ENCODE measurements around the gene ATM.
A peak's percentile ranks its signal among the peaks of the same experiment; 100 is the strongest.

Gene ATM, protein sequence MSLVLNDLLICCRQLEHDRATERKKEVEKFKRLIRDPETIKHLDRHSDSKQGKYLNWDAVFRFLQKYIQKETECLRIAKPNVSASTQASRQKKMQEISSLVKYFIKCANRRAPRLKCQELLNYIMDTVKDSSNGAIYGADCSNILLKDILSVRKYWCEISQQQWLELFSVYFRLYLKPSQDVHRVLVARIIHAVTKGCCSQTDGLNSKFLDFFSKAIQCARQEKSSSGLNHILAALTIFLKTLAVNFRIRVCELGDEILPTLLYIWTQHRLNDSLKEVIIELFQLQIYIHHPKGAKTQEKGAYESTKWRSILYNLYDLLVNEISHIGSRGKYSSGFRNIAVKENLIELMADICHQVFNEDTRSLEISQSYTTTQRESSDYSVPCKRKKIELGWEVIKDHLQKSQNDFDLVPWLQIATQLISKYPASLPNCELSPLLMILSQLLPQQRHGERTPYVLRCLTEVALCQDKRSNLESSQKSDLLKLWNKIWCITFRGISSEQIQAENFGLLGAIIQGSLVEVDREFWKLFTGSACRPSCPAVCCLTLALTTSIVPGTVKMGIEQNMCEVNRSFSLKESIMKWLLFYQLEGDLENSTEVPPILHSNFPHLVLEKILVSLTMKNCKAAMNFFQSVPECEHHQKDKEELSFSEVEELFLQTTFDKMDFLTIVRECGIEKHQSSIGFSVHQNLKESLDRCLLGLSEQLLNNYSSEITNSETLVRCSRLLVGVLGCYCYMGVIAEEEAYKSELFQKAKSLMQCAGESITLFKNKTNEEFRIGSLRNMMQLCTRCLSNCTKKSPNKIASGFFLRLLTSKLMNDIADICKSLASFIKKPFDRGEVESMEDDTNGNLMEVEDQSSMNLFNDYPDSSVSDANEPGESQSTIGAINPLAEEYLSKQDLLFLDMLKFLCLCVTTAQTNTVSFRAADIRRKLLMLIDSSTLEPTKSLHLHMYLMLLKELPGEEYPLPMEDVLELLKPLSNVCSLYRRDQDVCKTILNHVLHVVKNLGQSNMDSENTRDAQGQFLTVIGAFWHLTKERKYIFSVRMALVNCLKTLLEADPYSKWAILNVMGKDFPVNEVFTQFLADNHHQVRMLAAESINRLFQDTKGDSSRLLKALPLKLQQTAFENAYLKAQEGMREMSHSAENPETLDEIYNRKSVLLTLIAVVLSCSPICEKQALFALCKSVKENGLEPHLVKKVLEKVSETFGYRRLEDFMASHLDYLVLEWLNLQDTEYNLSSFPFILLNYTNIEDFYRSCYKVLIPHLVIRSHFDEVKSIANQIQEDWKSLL (N-terminal part only)

DNA sequence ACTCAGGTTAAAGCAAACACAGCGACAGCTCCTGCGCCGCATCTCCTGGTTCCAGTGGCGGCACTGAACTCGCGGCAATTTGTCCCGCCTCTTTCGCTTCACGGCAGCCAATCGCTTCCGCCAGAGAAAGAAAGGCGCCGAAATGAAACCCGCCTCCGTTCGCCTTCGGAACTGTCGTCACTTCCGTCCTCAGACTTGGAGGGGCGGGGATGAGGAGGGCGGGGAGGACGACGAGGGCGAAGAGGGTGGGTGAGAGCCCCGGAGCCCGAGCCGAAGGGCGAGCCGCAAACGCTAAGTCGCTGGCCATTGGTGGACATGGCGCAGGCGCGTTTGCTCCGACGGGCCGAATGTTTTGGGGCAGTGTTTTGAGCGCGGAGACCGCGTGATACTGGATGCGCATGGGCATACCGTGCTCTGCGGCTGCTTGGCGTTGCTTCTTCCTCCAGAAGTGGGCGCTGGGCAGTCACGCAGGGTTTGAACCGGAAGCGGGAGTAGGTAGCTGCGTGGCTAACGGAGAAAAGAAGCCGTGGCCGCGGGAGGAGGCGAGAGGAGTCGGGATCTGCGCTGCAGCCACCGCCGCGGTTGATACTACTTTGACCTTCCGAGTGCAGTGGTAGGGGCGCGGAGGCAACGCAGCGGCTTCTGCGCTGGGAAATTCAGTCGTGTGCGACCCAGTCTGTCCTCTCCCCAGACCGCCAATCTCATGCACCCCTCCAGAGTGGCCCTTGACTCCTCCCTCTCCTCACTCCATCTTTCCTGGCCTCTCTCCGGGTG is at the start of gene ATM, which contains the start of gene NPAT:
Gene ATM (plus strand): TSS at position 494 of the 774 bp plus-strand sequence. CDS start 4,558 bp downstream, outside the sequence.
Gene NPAT (minus strand): TSS at position 65 of the 774 bp plus-strand sequence. CDS start 102 bp downstream, outside the sequence.
- peak within 1 kb of the TSS; percentile 89 for H3K27ac ChIP-seq
- TF ChIP-seq, protein P1, sequence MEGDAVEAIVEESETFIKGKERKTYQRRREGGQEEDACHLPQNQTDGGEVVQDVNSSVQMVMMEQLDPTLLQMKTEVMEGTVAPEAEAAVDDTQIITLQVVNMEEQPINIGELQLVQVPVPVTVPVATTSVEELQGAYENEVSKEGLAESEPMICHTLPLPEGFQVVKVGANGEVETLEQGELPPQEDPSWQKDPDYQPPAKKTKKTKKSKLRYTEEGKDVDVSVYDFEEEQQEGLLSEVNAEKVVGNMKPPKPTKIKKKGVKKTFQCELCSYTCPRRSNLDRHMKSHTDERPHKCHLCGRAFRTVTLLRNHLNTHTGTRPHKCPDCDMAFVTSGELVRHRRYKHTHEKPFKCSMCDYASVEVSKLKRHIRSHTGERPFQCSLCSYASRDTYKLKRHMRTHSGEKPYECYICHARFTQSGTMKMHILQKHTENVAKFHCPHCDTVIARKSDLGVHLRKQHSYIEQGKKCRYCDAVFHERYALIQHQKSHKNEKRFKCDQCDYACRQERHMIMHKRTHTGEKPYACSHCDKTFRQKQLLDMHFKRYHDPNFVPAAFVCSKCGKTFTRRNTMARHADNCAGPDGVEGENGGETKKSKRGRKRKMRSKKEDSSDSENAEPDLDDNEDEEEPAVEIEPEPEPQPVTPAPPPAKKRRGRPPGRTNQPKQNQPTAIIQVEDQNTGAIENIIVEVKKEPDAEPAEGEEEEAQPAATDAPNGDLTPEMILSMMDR (conservative IDR thresholded peaks at IDR 0.05), result peak; percentile 92

- H3K27ac ChIP-seq, result no peak overlapping the region
Measured at GRCh38 chr11:108177570-108177969, 45.3 kb upstream of the ATM start.

DNA sequence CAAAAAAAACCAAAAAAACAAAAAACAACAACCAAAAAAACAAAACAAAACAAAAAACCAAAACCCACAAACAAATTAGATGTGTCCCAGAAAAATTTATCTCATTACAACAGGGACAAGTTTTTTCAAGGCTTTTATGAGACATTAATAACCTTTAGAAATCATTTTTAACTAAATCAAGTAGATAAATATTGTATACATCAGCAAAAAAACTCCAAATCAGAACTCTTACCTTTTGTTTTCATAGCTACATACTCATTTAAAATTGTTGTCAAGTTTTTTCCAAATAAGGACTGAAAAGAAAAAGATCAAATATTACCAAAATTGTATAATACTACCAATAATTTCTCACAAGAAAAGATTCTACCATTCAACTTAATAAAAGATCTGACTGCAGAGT is 29.1 kb upstream of the ATM start:
- no peak overlapping the region for H3K27ac ChIP-seq
- TF ChIP-seq, protein P1 (conservative IDR thresholded peaks at IDR 0.05), result no peak

More at GRCh38 chr11:108177570-108177969, 45.3 kb upstream of the ATM start:
- TF ChIP-seq, protein P1 (conservative IDR thresholded peaks at IDR 0.05), result no peak

DNA sequence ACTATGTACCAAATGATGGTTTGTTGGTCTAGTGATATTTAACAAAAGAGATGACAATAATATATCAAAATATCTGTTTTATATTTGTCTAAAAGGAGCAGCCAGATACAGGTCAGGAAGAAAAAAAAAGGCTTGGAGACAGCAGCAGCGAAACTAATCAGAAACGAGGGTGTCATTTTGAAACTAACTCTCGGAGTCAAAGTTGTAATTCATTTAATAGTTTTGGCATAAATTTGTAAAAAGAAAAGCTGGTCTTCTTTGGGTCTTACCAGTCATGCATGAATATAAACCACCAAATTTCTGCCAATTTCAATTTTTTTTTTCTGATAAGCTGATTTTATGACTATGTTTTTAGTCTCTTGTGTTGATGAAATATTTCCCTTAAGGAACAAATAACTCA is 26.0 kb upstream of the ATM start:
- TF ChIP-seq, protein P1 (conservative IDR thresholded peaks at IDR 0.05), result no peak
- no peak overlapping the region for H3K27ac ChIP-seq

- TF ChIP-seq, protein P1 (conservative IDR thresholded peaks at IDR 0.05), result no peak
- H3K27ac ChIP-seq, result no peak overlapping the region
Measured at GRCh38 chr11:108197351-108197750, 25.5 kb upstream of the ATM start.

GRCh38 chr11:108198833-108199232 is 24.0 kb upstream of the ATM start:
- TF ChIP-seq, protein P1 (conservative IDR thresholded peaks at IDR 0.05), result no peak
- no peak overlapping the region for H3K27ac ChIP-seq

All from VCaP (cell line).